Loucy (cell line): Measurements from ENCODE around the gene ACTN1.

Source experiments
- H2AFZ ChIP-seq: fragments of 200-600 bp; sonication (generic); 2 replicates; pipeline ENCODE4 v1.6.0; 2016; ENCODE audit warnings: antibody characterized with exemption, mild to moderate bottlenecking, low read length, moderate library complexity
- H3F3A ChIP-seq: fragments of 200-600 bp; 2 replicates; pipeline ENCODE4 v1.6.0; 2016; ENCODE audit warnings: antibody characterized with exemption, low read depth, mild to moderate bottlenecking
- H3K27me3 ChIP-seq: fragments of 200-600 bp; sonication (generic); 2 replicates; pipeline ENCODE4 v1.6.1; 2014; ENCODE audit warnings: low read length, mild to moderate bottlenecking; ENCODE audit not compliant: insufficient read depth, poor library complexity, severe bottlenecking
- H3K36me3 ChIP-seq: fragments of 200-600 bp; sonication (generic); 2 replicates; pipeline ENCODE4 v1.6.1; 2016; ENCODE audit warnings: low read length; ENCODE audit not compliant: insufficient read depth
- H3K4me1 ChIP-seq: fragments of 200-600 bp; sonication (generic); 2 replicates; pipeline ENCODE4 v1.5.1; 2014; ENCODE audit warnings: low read length, mild to moderate bottlenecking; ENCODE audit not compliant: insufficient read depth, poor library complexity, severe bottlenecking
- H3K4me2 ChIP-seq: fragments of 200-600 bp; sonication (generic); 2 replicates; pipeline ENCODE4 v1.6.0; 2014; ENCODE audit warnings: antibody characterized with exemption, low read length, low read depth, mild to moderate bottlenecking; ENCODE audit not compliant: poor library complexity, severe bottlenecking
- H3K4me3 ChIP-seq: fragments of 200-600 bp; sonication (generic); 2 replicates; pipeline ENCODE4 v1.5.1; 2014; ENCODE audit warnings: low read length, mild to moderate bottlenecking, mixed read lengths; ENCODE audit not compliant: poor library complexity, severe bottlenecking
- H3K79me2 ChIP-seq: fragments of 200-600 bp; sonication (generic); 2 replicates; pipeline ENCODE4 v1.6.1; 2014; ENCODE audit warnings: low read length; ENCODE audit not compliant: insufficient read depth
- H3K9ac ChIP-seq: fragments of 200-600 bp; sonication (generic); 2 replicates; pipeline ENCODE4 v1.6.0; 2014; ENCODE audit warnings: mild to moderate bottlenecking, low read depth, low read length, moderate library complexity; ENCODE audit not compliant: poor library complexity, severe bottlenecking
- H3K9me2 ChIP-seq: fragments of 200-600 bp; sonication (generic); replicated peaks from 2 replicates; pipeline ENCODE4 v1.6.1; 2016; ENCODE audit warnings: low read depth, low read length, mixed read lengths
- H3K9me3 ChIP-seq: fragments of 200-600 bp; sonication (generic); 2 replicates; pipeline ENCODE4 v1.6.1; 2014; ENCODE audit warnings: mild to moderate bottlenecking, antibody characterized with exemption, low read length, low read depth; ENCODE audit not compliant: insufficient read depth
- H4K20me1 ChIP-seq: fragments of 200-600 bp; sonication (generic); 2 replicates; pipeline ENCODE4 v1.6.0; 2014; ENCODE audit warnings: antibody characterized with exemption, low read length, mild to moderate bottlenecking; ENCODE audit not compliant: insufficient read depth, poor library complexity, severe bottlenecking
- EZH2phosphoT487 ChIP-seq: fragments of 200-600 bp; IDR thresholded peaks from 2 replicates; pipeline ENCODE4 v1.6.1; 2018; ENCODE audit warnings: antibody characterized with exemption, mild to moderate bottlenecking, moderate library complexity, borderline replicate concordance
- TF ChIP-seq, protein P1 (sequence below): fragments of 200-600 bp; sonication (generic); conservative IDR thresholded peaks from 2 replicates; pipeline ENCODE4 v1.5.1; 2014; ENCODE audit warnings: mild to moderate bottlenecking, antibody characterized with exemption, low read length

The ACTN1 gene

DNA sequence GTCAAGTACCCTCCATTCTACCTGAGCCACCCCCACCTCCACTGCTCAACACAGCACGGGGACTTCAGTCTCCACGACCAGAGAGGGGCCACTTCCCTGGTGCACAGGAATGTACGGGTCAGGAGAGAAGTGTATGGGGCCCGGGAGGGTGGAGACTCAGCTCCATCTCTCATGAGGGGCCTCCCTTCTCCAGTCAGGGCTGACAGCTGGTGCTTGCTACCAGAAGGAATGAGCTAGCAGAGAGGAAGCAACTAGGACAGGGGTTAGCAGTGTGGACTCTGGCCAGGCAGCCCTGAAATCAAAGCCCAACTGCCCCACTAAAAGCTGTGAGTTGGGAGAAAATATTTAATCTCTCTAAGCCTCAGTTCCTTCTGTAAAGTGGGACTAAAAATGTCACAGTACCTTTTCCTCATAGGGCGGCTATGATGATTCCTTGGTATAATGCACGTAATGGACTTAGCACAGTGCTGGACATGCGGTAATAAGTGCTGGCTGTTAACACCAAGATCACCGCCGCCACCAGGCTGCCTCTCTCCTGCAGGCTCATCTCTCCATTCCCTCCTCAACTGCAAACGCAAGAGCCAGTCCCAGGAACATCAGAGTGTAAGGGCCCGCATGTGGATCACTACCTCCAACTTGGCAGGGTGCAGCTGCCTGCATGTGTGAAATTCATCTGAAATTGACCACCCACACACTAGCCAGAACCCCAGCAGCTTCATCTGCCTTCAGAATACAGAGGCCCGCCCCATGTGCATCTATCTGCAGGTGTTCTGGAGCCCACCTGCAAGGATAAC is 14.6 kb downstream of the ACTN1 start:
- no peaks in the 10 kb centered on the region for H3F3A ChIP-seq
- peaks cover 100% of the 10 kb centered on the region for H3K79me2 ChIP-seq
- H3K4me3 ChIP-seq, result no peak overlapping the region
- H3K36me3 ChIP-seq, result peaks cover 4% of the 10 kb centered on the region; the same call in 1 of the 2 replicates
- TF ChIP-seq, protein P1, sequence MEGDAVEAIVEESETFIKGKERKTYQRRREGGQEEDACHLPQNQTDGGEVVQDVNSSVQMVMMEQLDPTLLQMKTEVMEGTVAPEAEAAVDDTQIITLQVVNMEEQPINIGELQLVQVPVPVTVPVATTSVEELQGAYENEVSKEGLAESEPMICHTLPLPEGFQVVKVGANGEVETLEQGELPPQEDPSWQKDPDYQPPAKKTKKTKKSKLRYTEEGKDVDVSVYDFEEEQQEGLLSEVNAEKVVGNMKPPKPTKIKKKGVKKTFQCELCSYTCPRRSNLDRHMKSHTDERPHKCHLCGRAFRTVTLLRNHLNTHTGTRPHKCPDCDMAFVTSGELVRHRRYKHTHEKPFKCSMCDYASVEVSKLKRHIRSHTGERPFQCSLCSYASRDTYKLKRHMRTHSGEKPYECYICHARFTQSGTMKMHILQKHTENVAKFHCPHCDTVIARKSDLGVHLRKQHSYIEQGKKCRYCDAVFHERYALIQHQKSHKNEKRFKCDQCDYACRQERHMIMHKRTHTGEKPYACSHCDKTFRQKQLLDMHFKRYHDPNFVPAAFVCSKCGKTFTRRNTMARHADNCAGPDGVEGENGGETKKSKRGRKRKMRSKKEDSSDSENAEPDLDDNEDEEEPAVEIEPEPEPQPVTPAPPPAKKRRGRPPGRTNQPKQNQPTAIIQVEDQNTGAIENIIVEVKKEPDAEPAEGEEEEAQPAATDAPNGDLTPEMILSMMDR, result no peak
- no peak for TF ChIP-seq EZH2phosphoT487
- no peak overlapping the region for H3K9ac ChIP-seq
- no peaks in the 10 kb centered on the region for H3K9me2 ChIP-seq
- H4K20me1 ChIP-seq, result peaks cover 75% of the 10 kb centered on the region
- no peaks in the 10 kb centered on the region for H3K9me3 ChIP-seq
- no peak overlapping the region for H2AFZ ChIP-seq
- no peaks in the 10 kb centered on the region for H3K27me3 ChIP-seq
- H3K4me2 ChIP-seq, result no peak overlapping the region
- peaks cover 26% of the 10 kb centered on the region for H3K4me1 ChIP-seq

DNA sequence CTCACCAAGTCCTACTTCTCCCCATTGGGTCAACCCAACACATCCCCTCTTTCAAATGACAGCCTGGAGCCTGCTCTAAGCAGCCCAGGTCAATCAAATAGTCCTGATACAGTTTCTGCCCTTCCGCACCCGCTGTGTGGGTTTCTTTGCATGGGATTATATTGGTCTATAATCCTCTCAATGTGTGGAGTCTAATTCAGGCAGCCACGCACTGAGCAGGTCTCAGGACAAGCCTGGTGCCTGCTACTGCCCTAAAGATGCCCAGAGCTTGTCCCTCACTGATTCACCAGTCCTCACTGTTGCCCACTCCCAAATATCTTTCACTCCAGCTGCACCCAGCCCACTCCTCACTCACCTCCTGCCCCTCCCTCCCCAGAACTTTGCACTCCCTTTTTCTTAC is 16.4 kb downstream of the ACTN1 start:
- Histone ChIP-seq H3K4me2 (no peak overlapping the region), H3K79me2 (peaks cover 100% of the 10 kb centered on the region), H3K4me1 (peaks cover 25% of the 10 kb centered on the region), H3K9me3 (no peaks in the 10 kb centered on the region), H3K27me3 (no peaks in the 10 kb centered on the region), H2AFZ (no peak overlapping the region), H4K20me1 (peaks cover 76% of the 10 kb centered on the region), H3K9ac (no peak overlapping the region), H3K9me2 (no peaks in the 10 kb centered on the region), H3F3A (no peaks in the 10 kb centered on the region), H3K4me3 (no peak overlapping the region), H3K36me3 (peaks cover 9% of the 10 kb centered on the region)
- TF ChIP-seq, protein P1, result no peak
- TF ChIP-seq EZH2phosphoT487, result no peak

DNA sequence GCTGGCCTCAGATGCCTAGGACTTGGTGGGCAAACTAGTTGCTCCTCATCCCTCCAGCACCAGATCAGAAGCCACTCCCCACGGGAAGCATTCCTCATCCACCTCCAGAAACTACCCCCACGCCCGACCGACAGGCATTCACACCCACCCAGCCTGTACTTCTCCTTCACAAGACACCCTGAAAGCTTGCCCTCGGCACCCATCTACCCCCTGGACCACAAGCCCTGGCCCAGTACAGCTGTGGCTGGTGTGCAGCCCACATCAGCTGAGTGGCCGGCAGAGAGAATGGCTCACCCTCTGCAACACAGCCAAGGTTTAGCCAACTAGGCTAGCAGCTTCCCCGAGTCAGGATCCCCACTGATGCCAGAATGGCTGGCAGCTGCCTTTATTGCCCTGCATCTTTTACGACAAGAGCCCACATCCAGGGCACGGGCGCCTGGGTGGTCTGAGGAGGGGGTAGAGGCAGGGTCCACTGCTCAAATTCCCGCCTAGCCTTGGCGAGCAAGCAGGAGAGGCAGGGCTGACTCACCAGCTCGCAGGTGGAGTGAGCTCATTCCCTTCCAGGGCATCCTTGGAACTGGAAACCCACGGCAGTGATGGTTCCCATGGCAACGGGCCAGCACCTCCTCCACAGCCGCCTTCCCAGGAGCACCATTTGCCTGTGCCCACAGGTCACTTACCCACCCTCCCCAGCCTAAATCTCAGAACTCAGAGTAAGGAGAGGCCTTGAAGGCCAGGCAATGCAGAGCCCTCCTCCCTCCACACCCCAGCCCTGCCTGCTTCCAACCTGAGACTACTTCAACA is 17.1 kb downstream of the ACTN1 start:
- Histone ChIP-seq H3K4me2 (no peak overlapping the region), H3K9ac (no peak overlapping the region), H3K9me3 (no peaks in the 10 kb centered on the region), H2AFZ (no peak overlapping the region), H3F3A (no peaks in the 10 kb centered on the region), H3K4me3 (no peak overlapping the region), H3K4me1 (peaks cover 24% of the 10 kb centered on the region), H3K27me3 (no peaks in the 10 kb centered on the region), H4K20me1 (peaks cover 76% of the 10 kb centered on the region), H3K79me2 (peaks cover 100% of the 10 kb centered on the region), H3K36me3 (peaks cover 16% of the 10 kb centered on the region), H3K9me2 (no peaks in the 10 kb centered on the region)
- TF ChIP-seq, protein P1, result no peak
- no peak for TF ChIP-seq EZH2phosphoT487
